Vagina (tissue), 2 donors: ENCODE measurements around the gene APBB1. TPM values are rescaled to one million over a fixed set of nuclear protein-coding genes. Genes with fewer than 3 reads are reported as not detected.
A peak's percentile ranks its signal among the peaks of the same experiment; 100 is the strongest.

Experiments used
- DNase-seq, 2 donors: peaks; one replicate each; pipeline ENCODE4 v3.0.0-alpha.2; 2017; ENCODE audit errors: extremely low spot score in 2 of 2
- H3K27ac ChIP-seq: fragments of 200-600 bp; sonication (generic); one replicate; pipeline ENCODE4 v1.5.1; 2019
- H3K27me3 ChIP-seq: fragments of 200-600 bp; sonication (generic); one replicate; pipeline ENCODE4 v1.5.1; 2019
- H3K36me3 ChIP-seq, 2 donors: fragments of 200-600 bp; sonication (generic); one replicate each; pipeline ENCODE4 v1.5.1; 2017 to 2019
- H3K4me1 ChIP-seq: fragments of 200-600 bp; sonication (generic); one replicate; pipeline ENCODE4 v1.5.1; 2019
- H3K4me3 ChIP-seq, 2 donors: fragments of 200-600 bp; sonication (generic); 1 replicate in 1 of 2; 2 replicates in 1 of 2; pipeline ENCODE4 v1.5.1; 2016 to 2019
- H3K9me3 ChIP-seq: fragments of 200-600 bp; sonication (generic); one replicate; pipeline ENCODE4 v1.5.1; 2019
- POLR2A ChIP-seq, 2 donors: fragments of 450-650 bp; IDR thresholded peaks; one replicate each; pipeline ENCODE4 v1.6.1; 2017; ENCODE audit warnings: antibody characterized with exemption in 2 of 2, mild to moderate bottlenecking in 2 of 2, moderate library complexity in 2 of 2
- POLR2AphosphoS5 ChIP-seq, 2 donors: sonication (generic); formaldehyde crosslinking; IDR thresholded peaks; one replicate each; pipeline ENCODE4 v1.9.0; 2017; ENCODE audit warnings: antibody characterized with exemption in 2 of 2, mild to moderate bottlenecking in 2 of 2, low read depth in 1 of 2; ENCODE audit not compliant: insufficient read depth in 1 of 2
- intact Hi-C: fragments of 100-400 bp; cut with DNase I; formaldehyde crosslinking; loops from one replicate; pipeline ENCODE4 v1.15.1; 2023
- total RNA-seq: library from RNA; depleted of rRNA; stranded (reverse); fragments of >200 nt; gene quantifications from one replicate; pipeline ENCODE4 v1.2.3, GENCODE V29; 2016
- TF ChIP-seq, protein P1 (sequence below), 3 experiments: fragments of 450-650 bp in 2 of 3; fragments of 200-600 bp in 1 of 3; sonication (generic) in 1 of 3; IDR thresholded peaks; one replicate each; pipeline ENCODE4 v1.5.1; 2017 to 2019; ENCODE audit warnings: antibody characterized with exemption in 3 of 3, mild to moderate bottlenecking in 2 of 3, moderate library complexity in 2 of 3

APBB1 gene
- total RNA-seq, 1 donor from 2014 or later = 59.7 TPM

GRCh38 chr11:6455070-6455469 lies 36.2 kb upstream of the APBB1 start:
- DNase-seq = no peak
- no peaks in the 10 kb centered on the region for H3K4me1 ChIP-seq
- H3K4me3 ChIP-seq = no peak overlapping the region
- H3K9me3 ChIP-seq = no peaks in the 10 kb centered on the region
- H3K27ac ChIP-seq = no peak overlapping the region
- no peaks in the 10 kb centered on the region for H3K27me3 ChIP-seq
- TF ChIP-seq, protein P1, sequence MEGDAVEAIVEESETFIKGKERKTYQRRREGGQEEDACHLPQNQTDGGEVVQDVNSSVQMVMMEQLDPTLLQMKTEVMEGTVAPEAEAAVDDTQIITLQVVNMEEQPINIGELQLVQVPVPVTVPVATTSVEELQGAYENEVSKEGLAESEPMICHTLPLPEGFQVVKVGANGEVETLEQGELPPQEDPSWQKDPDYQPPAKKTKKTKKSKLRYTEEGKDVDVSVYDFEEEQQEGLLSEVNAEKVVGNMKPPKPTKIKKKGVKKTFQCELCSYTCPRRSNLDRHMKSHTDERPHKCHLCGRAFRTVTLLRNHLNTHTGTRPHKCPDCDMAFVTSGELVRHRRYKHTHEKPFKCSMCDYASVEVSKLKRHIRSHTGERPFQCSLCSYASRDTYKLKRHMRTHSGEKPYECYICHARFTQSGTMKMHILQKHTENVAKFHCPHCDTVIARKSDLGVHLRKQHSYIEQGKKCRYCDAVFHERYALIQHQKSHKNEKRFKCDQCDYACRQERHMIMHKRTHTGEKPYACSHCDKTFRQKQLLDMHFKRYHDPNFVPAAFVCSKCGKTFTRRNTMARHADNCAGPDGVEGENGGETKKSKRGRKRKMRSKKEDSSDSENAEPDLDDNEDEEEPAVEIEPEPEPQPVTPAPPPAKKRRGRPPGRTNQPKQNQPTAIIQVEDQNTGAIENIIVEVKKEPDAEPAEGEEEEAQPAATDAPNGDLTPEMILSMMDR (IDR thresholded peaks at IDR 0.05) = no peak
- TF ChIP-seq POLR2A (IDR thresholded peaks at IDR 0.05) = no peak
- TF ChIP-seq POLR2AphosphoS5 (IDR thresholded peaks at IDR 0.05; ENCODE audit: insufficient read depth in 1 of 2, low read depth in 1 of 2) = no peak
- H3K36me3 ChIP-seq = peaks cover 8 to 89% of the 10 kb centered on the region in 2 donors
- intact Hi-C loops = no loop called here

DNA sequence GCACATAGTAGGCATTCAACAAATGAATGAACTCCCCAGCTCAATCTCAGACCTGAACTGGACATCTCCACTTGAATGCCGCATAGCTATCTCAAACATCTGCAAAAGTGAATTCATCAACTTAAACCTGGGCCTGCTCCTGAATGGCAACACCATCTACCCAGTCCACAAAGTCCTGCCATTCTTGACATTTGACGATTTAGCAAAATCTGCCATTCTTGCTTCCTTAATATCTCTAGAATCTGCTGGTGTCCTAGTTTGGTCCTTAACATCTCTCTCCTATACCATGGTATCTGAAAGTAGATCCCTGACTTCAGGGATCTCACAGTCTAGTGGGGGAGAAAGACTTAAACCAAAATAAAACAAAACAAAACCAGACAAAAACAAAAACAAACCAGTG lies 34.3 kb upstream of the APBB1 start:
- TF ChIP-seq POLR2A (IDR thresholded peaks at IDR 0.05) (no peak), POLR2AphosphoS5 (IDR thresholded peaks at IDR 0.05; ENCODE audit: insufficient read depth in 1 of 2, low read depth in 1 of 2) (no peak)
- TF ChIP-seq, protein P1 (IDR thresholded peaks at IDR 0.05) = no peak
- H3K4me3 ChIP-seq = no peak overlapping the region
- intact Hi-C loops = no loop called here
- no peak overlapping the region for H3K27ac ChIP-seq
- no peak for DNase-seq
- H3K4me1 ChIP-seq = no peaks in the 10 kb centered on the region
- H3K27me3 ChIP-seq = no peaks in the 10 kb centered on the region
- H3K9me3 ChIP-seq = no peaks in the 10 kb centered on the region
- H3K36me3 ChIP-seq = peaks cover 8 to 90% of the 10 kb centered on the region in 2 donors

DNA sequence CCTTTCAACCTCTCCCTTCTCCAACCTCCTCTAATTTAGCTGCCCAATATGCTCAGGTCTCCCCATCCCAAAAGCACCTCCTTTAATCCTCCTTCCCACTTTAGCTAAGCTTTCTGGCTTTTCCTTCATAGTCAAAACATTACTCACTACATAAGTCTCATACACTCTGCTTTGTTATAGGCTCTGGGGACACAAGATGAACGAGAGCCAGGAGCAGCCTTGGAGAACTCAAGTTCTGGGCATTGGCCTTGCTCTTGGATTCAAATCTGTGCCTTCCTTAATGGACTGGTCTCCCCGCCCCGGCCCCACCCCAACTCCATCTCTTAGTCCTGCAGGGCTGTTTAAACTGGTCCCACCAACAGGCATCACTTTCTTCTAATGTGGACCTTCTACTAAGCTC lies 33.3 kb upstream of the APBB1 start:
- no peaks in the 10 kb centered on the region for H3K4me1 ChIP-seq
- no peak for DNase-seq
- TF ChIP-seq, protein P1 (IDR thresholded peaks at IDR 0.05) = no peak
- TF ChIP-seq POLR2A (IDR thresholded peaks at IDR 0.05) (no peak), POLR2AphosphoS5 (IDR thresholded peaks at IDR 0.05; ENCODE audit: insufficient read depth in 1 of 2, low read depth in 1 of 2) (no peak)
- peaks cover 8 to 81% of the 10 kb centered on the region in 2 donors for H3K36me3 ChIP-seq
- H3K9me3 ChIP-seq = no peaks in the 10 kb centered on the region
- H3K4me3 ChIP-seq = no peak overlapping the region
- H3K27ac ChIP-seq = no peak overlapping the region
- intact Hi-C loops = no loop called here
- H3K27me3 ChIP-seq = no peaks in the 10 kb centered on the region

- Histone ChIP-seq H3K4me1 (no peaks in the 10 kb centered on the region), H3K27me3 (no peaks in the 10 kb centered on the region), H3K27ac (no peak overlapping the region), H3K36me3 (peaks cover 2 to 46% of the 10 kb centered on the region in 2 donors), H3K4me3 (no peak overlapping the region), H3K9me3 (no peaks in the 10 kb centered on the region)
- DNase-seq = no peak
- intact Hi-C loops = loop anchor here (10.0 kb wide), 1 partner anchor 64 kb away; no protein-coding TSS in a partner anchor
- TF ChIP-seq POLR2A (IDR thresholded peaks at IDR 0.05) (no peak), POLR2AphosphoS5 (IDR thresholded peaks at IDR 0.05; ENCODE audit: insufficient read depth in 1 of 2, low read depth in 1 of 2) (no peak)
- TF ChIP-seq, protein P1 (IDR thresholded peaks at IDR 0.05) = no peak
Measured at GRCh38 chr11:6448574-6448973, 29.7 kb upstream of the APBB1 start.

DNA sequence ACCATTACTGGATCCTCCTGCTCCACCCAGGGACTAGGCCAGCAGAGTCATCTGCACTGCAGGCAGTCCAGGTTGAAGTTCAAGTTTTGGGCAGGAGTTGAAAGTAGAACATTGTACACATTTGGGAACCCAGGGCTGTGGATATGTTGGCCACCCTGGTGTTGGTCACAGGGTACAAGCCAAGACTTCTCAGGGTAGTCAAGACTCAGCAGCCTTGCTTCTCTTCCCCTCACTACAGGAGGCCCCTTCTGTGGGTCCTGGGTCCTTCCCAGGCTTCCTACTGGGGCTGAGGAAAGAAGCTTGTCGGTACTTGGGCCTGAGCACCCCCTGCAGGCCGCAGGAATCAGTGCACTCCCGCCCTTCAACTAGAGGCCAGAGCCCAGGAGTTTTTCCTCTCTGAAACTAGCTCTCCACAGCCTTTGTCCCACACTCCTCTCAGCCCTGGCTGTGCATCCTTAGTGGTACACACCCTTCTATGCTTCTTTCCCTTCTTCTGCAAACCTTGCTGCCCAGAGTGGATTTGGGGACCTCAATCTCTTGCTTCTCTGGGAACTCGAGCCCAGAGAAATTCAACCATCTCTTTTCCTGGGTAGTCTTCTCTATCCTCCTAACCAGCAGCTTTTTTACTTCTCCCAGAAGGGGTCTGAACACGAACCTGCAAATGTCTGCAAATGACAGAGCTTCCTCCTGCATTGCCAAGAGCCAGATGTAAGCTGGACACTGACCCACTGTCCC lies 24.5 kb upstream of the APBB1 start:
- no peak for DNase-seq
- no peaks in the 10 kb centered on the region for H3K9me3 ChIP-seq
- H3K36me3 ChIP-seq = no peaks in the 10 kb centered on the region
- intact Hi-C loops = loop anchor here (10.0 kb wide), 1 partner anchor 59 kb away; no protein-coding TSS in a partner anchor
- H3K27me3 ChIP-seq = no peaks in the 10 kb centered on the region
- no peaks in the 10 kb centered on the region for H3K4me1 ChIP-seq
- H3K27ac ChIP-seq = no peak overlapping the region
- no peak overlapping the region for H3K4me3 ChIP-seq
- TF ChIP-seq, protein P1 (IDR thresholded peaks at IDR 0.05) = peak; percentile 64 to 78 (median 71)
- TF ChIP-seq POLR2A (IDR thresholded peaks at IDR 0.05) = no peak
